Common myeloid progenitor, CD34-positive (primary cell): ENCODE measurements around the gene IGF2R.

Source experiments
- CTCF ChIA-PET: fragments of 350-600 bp; sonication (Branson Sonifier 250); formaldehyde crosslinking; loops from one replicate; lab custom pipeline; 2021; ENCODE audit warnings: antibody characterized with exemption; lab: Charles Lee
- POLR2A ChIA-PET: fragments of 350-600 bp; sonication (Branson Sonifier 250); formaldehyde crosslinking; loops from one replicate; lab custom pipeline; 2021; ENCODE audit warnings: antibody characterized with exemption; lab: Charles Lee
- DNase-seq, 3 donors: peaks; one replicate each; pipeline versions ENCODE4 v3.0.0 to v3.0.0-alpha.2; 2013
- H3K27ac ChIP-seq, 2 experiments: 1 replicate in 1 of 2; 2 replicates in 1 of 2; pipeline ENCODE4 v1.7.0; 2013; ENCODE audit warnings: inconsistent platforms in 2 of 2, low read length in 2 of 2, mild to moderate bottlenecking in 2 of 2, low read depth in 1 of 2, moderate library complexity in 1 of 2; ENCODE audit not compliant: severe bottlenecking in 2 of 2, insufficient read depth in 1 of 2, poor library complexity in 1 of 2
- H3K27me3 ChIP-seq, 5 experiments: replicated peaks in 2 of 5; 1 replicate in 3 of 5; 2 replicates in 2 of 5; pipeline versions ENCODE4 v1.6.1 to v1.7.0; 2013; ENCODE audit warnings: low read length in 4 of 5, mild to moderate bottlenecking in 2 of 5, moderate library complexity in 2 of 5, inconsistent platforms in 1 of 5; ENCODE audit not compliant: insufficient read depth in 5 of 5, control insufficient read depth in 4 of 5
- H3K36me3 ChIP-seq, 4 experiments: 1 replicate in 2 of 4; 2 replicates in 2 of 4; pipeline versions ENCODE4 v1.6.1 to v1.7.0; 2013; ENCODE audit warnings: low read length in 3 of 4, control low read depth in 1 of 4, mild to moderate bottlenecking in 1 of 4; ENCODE audit not compliant: control insufficient read depth in 4 of 4, insufficient read depth in 4 of 4
- H3K4me1 ChIP-seq, 4 experiments: 1 replicate in 3 of 4; 2 replicates in 1 of 4; pipeline versions ENCODE4 v1.6.1 to v1.7.1; 2013; ENCODE audit warnings: low read length in 3 of 4, mild to moderate bottlenecking in 3 of 4, control low read depth in 1 of 4, inconsistent platforms in 1 of 4, moderate library complexity in 1 of 4; ENCODE audit not compliant: control insufficient read depth in 4 of 4, insufficient read depth in 4 of 4; ENCODE audit errors: control extremely low read depth in 1 of 4
- H3K4me3 ChIP-seq, 7 experiments: 1 replicate in 4 of 7; 2 replicates in 3 of 7; pipeline versions ENCODE4 v1.5.1 to v1.7.0; 2013; ENCODE audit warnings: mild to moderate bottlenecking in 7 of 7, low read length in 6 of 7, moderate library complexity in 6 of 7, inconsistent platforms in 2 of 7, low read depth in 2 of 7, control low read depth in 1 of 7; ENCODE audit not compliant: insufficient read depth in 4 of 7, control insufficient read depth in 1 of 7; ENCODE audit errors: extremely low read depth in 1 of 7
- H3K9me3 ChIP-seq, 5 experiments: 1 replicate in 4 of 5; 2 replicates in 1 of 5; pipeline versions ENCODE4 v1.6.1 to v1.7.1; 2013; ENCODE audit warnings: low read length in 4 of 5, mild to moderate bottlenecking in 2 of 5, inconsistent platforms in 1 of 5, low read depth in 1 of 5, moderate library complexity in 1 of 5; ENCODE audit not compliant: control insufficient read depth in 4 of 5, insufficient read depth in 2 of 5; ENCODE audit errors: control extremely low read depth in 1 of 5
- WGBS: methylation state at CpG from one replicate; pipeline ENCODE4 v1.1.5; 2013; ENCODE audit not compliant: insufficient coverage; 5-methylcytosine and 5-hydroxymethylcytosine counted together

Gene IGF2R

DNA sequence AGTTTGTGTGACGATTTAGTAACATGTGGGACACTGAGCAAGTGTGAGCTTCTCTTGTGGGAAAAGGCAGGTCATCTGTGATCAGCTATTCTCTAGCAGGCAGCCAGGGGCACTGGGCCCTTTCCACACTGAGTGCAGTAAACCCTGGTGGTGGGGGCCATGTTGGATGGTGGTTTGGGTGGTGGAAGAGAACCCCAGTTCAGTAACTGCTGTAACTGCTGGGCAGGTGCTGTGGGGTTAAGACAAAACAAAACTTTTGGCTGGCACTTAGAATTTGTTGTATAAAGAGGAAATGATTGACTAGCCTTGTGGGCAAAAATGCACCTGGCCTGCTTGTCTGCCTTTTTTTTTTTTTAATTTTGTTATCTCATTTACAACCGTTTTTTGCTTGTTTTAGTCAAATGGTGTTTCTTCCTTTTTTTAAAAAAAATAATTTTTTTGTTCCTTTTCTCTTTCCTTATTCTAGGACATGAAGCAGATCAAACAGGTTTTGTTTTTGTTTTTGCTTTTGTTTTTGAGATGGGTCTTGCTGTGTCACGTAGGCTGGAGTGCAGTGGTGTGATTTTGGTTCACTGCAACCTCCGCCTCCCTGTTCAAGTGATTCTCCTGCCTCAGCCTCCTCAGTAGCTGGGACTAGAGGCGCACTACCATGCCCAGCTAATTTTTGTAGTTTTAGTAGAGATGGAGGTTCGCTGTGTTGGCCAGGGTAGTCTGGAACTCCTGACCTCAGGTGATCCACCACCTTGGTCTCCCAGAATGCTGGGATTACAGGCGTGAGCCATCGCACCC is 59.8 kb downstream of the IGF2R start:
- POLR2A ChIA-PET, result no interaction called here
- H3K4me3 ChIP-seq, result no peak overlapping the region
- no peak overlapping the region for H3K27ac ChIP-seq
- no peaks in the 10 kb centered on the region for H3K4me1 ChIP-seq
- H3K36me3 ChIP-seq, result peaks cover 0 to 8% (median 3%) of the 10 kb centered on the region in 4 experiments
- CTCF ChIA-PET, result interaction anchor here (0.6 to 0.9 kb wide), 2 partner anchors 23 to 65 kb away, joined by 3 read pairs; no protein-coding TSS in a partner anchor
- peaks cover 0 to 15% (median 0%) of the 10 kb centered on the region in 5 experiments for H3K27me3 ChIP-seq
- no CpG with 5 or more reads among the region's 8 CpGs for WGBS
- peak in 2 of 3 donors; percentile 40 to 61 for DNase-seq
- peaks cover 0 to 3% (median 0%) of the 10 kb centered on the region in 5 experiments for H3K9me3 ChIP-seq

DNA sequence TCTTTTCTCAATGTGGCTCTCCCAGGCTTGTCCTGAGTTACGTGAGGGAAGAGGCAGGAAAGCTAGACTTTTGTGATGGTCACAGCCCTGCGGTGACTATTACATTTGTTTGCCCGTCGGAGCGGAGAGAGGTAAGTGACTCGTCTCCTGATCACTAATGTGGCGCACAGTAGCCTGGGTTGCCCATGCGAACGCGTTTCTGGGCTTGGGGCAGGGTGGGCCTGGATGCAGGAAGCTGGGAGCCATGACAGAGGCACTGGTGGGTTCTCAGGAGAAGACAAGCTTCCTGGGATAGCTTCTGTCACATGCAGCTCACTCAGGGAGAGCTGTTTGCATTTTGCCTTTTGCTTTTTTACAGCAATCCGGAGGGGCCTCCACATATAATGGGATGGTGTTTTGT is 60.6 kb downstream of the IGF2R start:
- CTCF ChIA-PET, result no interaction called here
- WGBS, result 95% methylated on average over 10 of the region's 11 CpGs
- Histone ChIP-seq H3K27me3 (peaks cover 0 to 15% (median 0%) of the 10 kb centered on the region in 5 experiments), H3K36me3 (peaks cover 0 to 11% (median 3%) of the 10 kb centered on the region in 4 experiments), H3K27ac (no peak overlapping the region), H3K9me3 (peaks cover 0 to 2% (median 0%) of the 10 kb centered on the region in 5 experiments), H3K4me3 (no peak overlapping the region), H3K4me1 (no peaks in the 10 kb centered on the region)
- POLR2A ChIA-PET, result no interaction called here
- no peak for DNase-seq

DNA sequence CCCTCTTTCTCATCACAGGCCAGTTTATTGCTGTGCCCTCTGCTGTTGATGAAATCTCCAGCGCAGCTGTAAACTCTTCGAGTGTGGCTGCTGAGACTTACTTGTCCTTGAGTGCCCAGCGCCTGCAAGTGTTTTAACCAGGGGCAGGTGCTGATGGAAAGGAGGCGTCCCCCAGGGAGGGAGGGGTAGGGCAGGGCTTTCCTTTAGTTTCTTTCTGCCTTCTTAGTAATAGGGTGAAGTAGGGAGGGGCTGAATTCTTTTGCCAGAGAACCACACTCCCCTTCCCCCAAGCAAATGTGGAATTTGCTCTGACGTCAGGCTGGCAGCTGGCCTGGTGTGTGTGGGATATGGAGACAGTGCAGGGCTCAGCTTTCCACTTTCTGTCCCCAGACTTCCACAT is 61.2 kb downstream of the IGF2R start:
- no peak overlapping the region for H3K27ac ChIP-seq
- peaks cover 0 to 11% (median 3%) of the 10 kb centered on the region in 4 experiments for H3K36me3 ChIP-seq
- ChIA-PET CTCF (interaction anchor here (0.8 kb wide), 1 partner anchor 15 kb away, joined by 3 read pairs; no protein-coding TSS in a partner anchor), POLR2A (no interaction called here)
- H3K27me3 ChIP-seq, result peaks cover 0 to 15% (median under 1%) of the 10 kb centered on the region in 5 experiments
- no peak overlapping the region for H3K4me3 ChIP-seq
- H3K9me3 ChIP-seq, result no peaks in the 10 kb centered on the region
- WGBS, result 89% methylated on average over 3 of the region's 5 CpGs
- no peaks in the 10 kb centered on the region for H3K4me1 ChIP-seq
- DNase-seq, result peak in 1 of 3 donors; percentile 3

DNA sequence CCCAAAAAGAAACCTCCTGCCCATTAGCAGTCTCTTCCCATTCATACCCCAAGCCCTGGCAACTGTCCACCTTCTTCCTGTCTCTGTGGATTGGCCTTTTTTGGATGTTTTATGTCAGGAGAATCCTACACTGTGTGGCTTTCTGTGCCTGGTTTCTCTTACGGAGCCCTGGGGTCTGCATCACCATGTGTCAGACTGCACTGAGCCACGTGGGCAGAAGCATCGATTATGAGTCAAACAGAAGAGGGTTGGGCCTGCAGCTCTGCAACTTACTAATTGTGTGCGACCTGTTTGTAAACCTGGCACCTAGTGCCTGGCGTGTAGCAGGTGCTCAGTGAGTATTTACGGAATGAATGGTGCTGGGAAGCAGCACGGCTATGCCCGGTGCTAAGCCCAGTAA is 62.6 kb downstream of the IGF2R start:
- no peak overlapping the region for H3K27ac ChIP-seq
- H3K4me1 ChIP-seq, result no peaks in the 10 kb centered on the region
- 95% methylated on average over 8 of the region's 8 CpGs for WGBS
- DNase-seq, result no peak
- peaks cover 0 to 11% (median 3%) of the 10 kb centered on the region in 4 experiments for H3K36me3 ChIP-seq
- CTCF ChIA-PET, result no interaction called here
- no peak overlapping the region for H3K4me3 ChIP-seq
- H3K27me3 ChIP-seq, result peaks cover 0 to 26% (median 4%) of the 10 kb centered on the region in 5 experiments
- H3K9me3 ChIP-seq, result no peaks in the 10 kb centered on the region
- POLR2A ChIA-PET, result no interaction called here

DNA sequence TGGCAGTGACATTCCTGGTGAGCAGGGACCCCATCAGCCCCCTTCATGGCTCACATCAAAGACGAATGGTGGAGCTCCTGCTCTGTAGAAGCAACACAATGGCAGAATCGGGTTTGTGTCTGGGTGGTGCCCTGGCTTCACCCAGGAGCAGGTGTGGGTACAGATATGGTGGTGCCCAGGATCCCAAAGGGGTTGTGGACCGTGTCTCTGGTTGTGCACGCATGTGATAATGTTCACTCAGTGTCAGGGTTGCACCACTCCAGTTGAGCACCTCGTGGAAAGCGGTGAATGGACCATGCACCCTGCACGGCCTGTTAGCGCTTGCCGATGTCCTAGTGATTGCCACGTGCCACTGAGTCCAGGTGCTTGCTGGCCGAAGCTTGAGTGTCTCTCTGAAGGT is 63.0 kb downstream of the IGF2R start:
- no peak overlapping the region for H3K27ac ChIP-seq
- ChIA-PET POLR2A (no interaction called here), CTCF (no interaction called here)
- WGBS, result 97% methylated on average over 10 of the region's 11 CpGs
- no peak overlapping the region for H3K4me3 ChIP-seq
- peaks cover 0 to 26% (median 4%) of the 10 kb centered on the region in 5 experiments for H3K27me3 ChIP-seq
- no peaks in the 10 kb centered on the region for H3K4me1 ChIP-seq
- no peak for DNase-seq
- no peaks in the 10 kb centered on the region for H3K9me3 ChIP-seq
- H3K36me3 ChIP-seq, result peaks cover 0 to 11% (median 3%) of the 10 kb centered on the region in 4 experiments

DNA sequence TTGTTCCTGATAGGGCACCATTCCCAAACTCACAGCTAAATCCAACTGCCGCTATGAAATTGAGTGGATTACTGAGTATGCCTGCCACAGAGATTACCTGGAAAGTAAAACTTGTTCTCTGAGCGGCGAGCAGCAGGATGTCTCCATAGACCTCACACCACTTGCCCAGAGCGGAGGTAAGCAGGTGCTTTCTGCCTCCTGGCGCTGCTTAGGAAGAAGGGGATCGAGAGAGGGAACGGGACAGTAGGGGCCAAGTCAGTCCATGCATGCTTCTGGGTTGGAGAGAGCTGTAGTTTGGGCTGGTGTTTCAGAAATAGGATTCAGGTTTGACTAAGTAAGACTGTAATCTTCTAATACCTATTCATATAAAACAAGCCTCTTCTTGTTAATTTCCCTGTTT is 63.7 kb downstream of the IGF2R start:
- POLR2A ChIA-PET, result no interaction called here
- DNase-seq, result no peak
- CTCF ChIA-PET, result no interaction called here
- Histone ChIP-seq H3K36me3 (peaks cover 0 to 7% (median 2%) of the 10 kb centered on the region in 4 experiments), H3K9me3 (no peaks in the 10 kb centered on the region), H3K27ac (no peak overlapping the region), H3K27me3 (peaks cover 0 to 26% (median 6%) of the 10 kb centered on the region in 5 experiments), H3K4me3 (no peak overlapping the region), H3K4me1 (no peaks in the 10 kb centered on the region)
- WGBS, result 100% methylated on average over 4 of the region's 7 CpGs
